GM12874 (cell line): ENCODE measurements around the gene KCNAB1.

Experiments
- TF ChIP-seq, protein P1 (sequence below): IDR thresholded peaks from 2 replicates; pipeline ENCODE4 v1.5.1; 2011; ENCODE audit warnings: low read depth, mild to moderate bottlenecking, control low read depth, low read length, moderate library complexity; ENCODE audit not compliant: insufficient read depth

Gene KCNAB1

GRCh38 chr3:156240642-156241041, 120.3 kb downstream of the KCNAB1 start:
- TF ChIP-seq, protein P1, sequence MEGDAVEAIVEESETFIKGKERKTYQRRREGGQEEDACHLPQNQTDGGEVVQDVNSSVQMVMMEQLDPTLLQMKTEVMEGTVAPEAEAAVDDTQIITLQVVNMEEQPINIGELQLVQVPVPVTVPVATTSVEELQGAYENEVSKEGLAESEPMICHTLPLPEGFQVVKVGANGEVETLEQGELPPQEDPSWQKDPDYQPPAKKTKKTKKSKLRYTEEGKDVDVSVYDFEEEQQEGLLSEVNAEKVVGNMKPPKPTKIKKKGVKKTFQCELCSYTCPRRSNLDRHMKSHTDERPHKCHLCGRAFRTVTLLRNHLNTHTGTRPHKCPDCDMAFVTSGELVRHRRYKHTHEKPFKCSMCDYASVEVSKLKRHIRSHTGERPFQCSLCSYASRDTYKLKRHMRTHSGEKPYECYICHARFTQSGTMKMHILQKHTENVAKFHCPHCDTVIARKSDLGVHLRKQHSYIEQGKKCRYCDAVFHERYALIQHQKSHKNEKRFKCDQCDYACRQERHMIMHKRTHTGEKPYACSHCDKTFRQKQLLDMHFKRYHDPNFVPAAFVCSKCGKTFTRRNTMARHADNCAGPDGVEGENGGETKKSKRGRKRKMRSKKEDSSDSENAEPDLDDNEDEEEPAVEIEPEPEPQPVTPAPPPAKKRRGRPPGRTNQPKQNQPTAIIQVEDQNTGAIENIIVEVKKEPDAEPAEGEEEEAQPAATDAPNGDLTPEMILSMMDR: no peak

DNA sequence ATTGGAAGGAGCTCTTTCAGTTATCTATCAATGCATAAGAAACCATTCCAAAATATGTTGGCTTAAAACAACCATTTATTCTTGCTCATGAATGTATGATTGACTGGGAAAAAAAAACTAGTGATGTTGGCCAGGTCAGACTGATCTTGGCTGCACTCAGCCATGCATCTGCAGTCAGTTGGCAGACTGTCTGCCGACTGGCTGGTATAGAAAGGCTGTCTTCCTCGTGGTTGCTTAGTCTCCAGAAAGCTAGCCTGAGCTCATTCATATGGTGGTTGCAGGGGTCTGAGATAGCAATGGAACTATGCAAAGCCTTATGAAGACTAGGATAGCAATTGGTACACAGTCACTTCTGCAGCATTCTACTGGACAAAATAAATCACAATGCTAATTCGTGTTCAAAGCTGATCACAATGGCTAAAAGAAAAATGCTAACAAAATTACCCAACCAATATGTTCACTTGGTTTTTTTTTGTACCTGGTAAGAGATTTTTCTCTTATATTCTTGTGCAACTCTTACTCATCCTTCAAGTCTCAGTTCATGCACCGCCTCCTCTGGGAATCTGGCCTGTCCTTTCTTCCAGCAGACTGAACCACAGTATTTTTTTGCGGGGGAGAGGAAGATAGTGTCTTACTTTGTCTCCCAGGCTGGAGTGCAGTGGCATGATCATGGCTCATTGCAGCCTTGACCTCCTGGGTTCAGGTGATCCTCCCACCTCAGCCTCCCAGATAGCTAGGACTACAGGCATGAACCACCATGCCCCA, 126.8 kb downstream of the KCNAB1 start:
- TF ChIP-seq, protein P1: no peak

DNA sequence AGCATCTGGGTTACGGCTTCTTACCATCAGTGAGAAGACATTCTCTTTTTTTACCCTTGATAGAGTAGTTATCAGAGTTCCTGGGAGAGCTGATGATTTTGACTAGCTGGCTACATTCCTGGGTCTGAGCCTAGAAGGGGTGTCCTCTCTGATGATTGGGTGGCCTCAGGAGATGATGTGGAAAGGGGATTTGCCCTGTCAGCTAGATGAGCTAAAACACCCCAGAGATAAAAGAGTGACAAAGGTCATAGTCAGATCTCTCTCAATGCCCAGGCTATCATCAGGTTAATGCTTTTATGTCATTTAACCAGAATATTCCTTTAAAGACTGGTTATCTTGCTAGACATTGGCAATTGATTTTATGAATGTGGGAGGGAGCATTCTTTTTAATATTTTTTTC, 130.2 kb downstream of the KCNAB1 start:
- TF ChIP-seq, protein P1: no peak

DNA sequence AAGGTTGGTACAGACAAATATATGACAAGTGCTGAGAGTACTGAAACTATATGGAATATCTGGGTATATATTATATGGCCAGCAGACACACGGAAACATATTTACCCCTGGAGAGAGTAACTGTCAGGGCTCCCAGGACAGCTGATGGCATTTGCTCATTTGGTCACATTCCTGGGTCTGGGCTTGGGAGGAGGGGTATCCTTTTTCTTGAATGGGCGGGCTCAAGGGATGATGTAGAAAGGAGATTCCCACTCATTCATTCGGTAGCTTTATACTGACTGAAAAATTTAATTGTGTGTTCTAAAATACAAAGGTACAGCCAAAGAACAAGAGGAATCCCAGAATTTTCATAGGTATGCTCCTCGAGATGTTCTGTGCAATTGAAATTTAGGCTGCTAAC, 131.0 kb downstream of the KCNAB1 start:
- TF ChIP-seq, protein P1: no peak

DNA sequence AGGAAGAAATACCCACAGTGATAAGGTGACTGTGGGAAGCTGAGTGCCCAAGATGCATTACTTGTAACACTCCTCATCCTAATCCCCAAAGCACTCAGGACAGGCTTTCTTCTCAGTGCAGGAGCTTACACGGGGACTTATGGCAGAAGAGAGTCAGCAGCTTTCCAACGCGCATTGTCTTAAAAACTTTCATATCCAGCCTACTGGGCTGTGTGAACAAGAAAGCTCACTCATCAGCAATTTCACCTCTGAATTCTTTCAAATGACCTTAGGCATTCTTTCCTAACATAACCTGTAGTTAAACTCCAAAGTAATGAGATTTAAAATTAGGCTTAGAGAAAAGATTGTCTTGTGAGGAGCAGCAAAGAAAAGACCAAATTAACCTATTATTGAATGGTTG, 132.3 kb downstream of the KCNAB1 start:
- TF ChIP-seq, protein P1: no peak

- TF ChIP-seq, protein P1: no peak
Measured at GRCh38 chr3:156253150-156253549, 132.8 kb downstream of the KCNAB1 start.

DNA sequence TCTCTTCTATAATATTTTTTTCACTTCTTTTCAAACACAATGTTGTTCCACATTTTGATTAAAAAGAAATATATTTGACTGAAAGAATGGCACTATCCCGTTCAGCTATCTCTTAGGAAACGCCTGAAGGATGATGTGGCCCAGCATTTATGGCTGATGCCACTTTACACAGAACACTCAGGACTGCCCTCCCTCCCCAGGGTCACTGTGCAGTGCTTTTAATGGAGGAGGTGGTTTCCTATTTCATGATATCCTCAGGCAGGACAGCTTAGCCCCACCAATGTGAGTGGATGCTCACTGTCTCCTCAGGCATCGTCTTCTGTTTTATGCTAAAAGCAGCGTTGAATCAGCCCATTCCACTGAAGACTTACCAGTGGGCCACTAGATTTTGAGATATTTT, 135.9 kb downstream of the KCNAB1 start:
- TF ChIP-seq, protein P1: no peak
